ENCODE measurements around the gene RAF1.

GRCh38 chr3:12671120-12671450 lies 7.2 kb upstream of the RAF1 start:
- TF ChIP-seq CTCF (IDR thresholded peaks at IDR 0.05), result no peak
- TF ChIP-seq POLR2A (IDR thresholded peaks at IDR 0.05), result no peak
